Liver (tissue), 3 donors: ENCODE results near the gene MTHFS.
A peak's percentile ranks its signal among the peaks of the same experiment; 100 is the strongest.

Experiments
- ATF3 ChIP-seq: IDR thresholded peaks from 2 replicates; pipeline ENCODE4 v1.6.1; 2016; ENCODE audit warnings: antibody characterized with exemption
- CTCF ChIP-seq: fragments of 150-350 bp; IDR thresholded peaks from 2 replicates; pipeline ENCODE4 v1.5.1; 2017; ENCODE audit warnings: improper control_type of control experiment, low read depth, low read length; ENCODE audit not compliant: missing input control
- EGR1 ChIP-seq, 2 donors: IDR thresholded peaks; 2 replicates each; pipeline ENCODE4 v1.6.1; 2016 to 2018; ENCODE audit warnings: antibody characterized with exemption in 2 of 2, low read depth in 2 of 2
- FOXA1 ChIP-seq: IDR thresholded peaks from 2 replicates; pipeline ENCODE4 v1.6.1; 2016; ENCODE audit warnings: antibody characterized with exemption
- NR2F2 ChIP-seq: IDR thresholded peaks from 2 replicates; pipeline ENCODE4 v1.6.1; 2016; ENCODE audit warnings: antibody characterized with exemption
- RAD21 ChIP-seq, 2 donors: IDR thresholded peaks; 2 replicates each; pipeline ENCODE4 v1.6.1; 2016; ENCODE audit warnings: antibody characterized with exemption in 2 of 2, mild to moderate bottlenecking in 2 of 2
- RXRA ChIP-seq, 2 donors: IDR thresholded peaks; 2 replicates each; pipeline ENCODE4 v1.6.1; 2017 to 2018; ENCODE audit warnings: antibody characterized with exemption in 2 of 2, mild to moderate bottlenecking in 1 of 2
- donor health status: healthy.
- donor health status: healthy.

- TF ChIP-seq FOXA1 (peak; percentile 78), CTCF (no peak), ATF3 (peak; percentile 86), NR2F2 (no peak), RAD21 (IDR thresholded peaks at IDR 0.05) (peak; percentile 16 to 43), EGR1 (IDR thresholded peaks at IDR 0.05; ENCODE audit: low read depth in 2 of 2) (no peak), RXRA (IDR thresholded peaks at IDR 0.05) (peak; percentile 77 to 85)
Observed at GRCh38 chr15:79886124-79886523, 10.7 kb downstream of the MTHFS start.
